Suprapubic skin (tissue), 4 donors: ENCODE measurements around the gene CCDC110. TPM values are rescaled to one million over a fixed set of nuclear protein-coding genes. Genes with fewer than 3 reads are reported as not detected.

Experiments
- DNase-seq, 2 donors: peaks; one replicate each; pipeline ENCODE4 v3.0.0-alpha.2; 2019; ENCODE audit warnings: low spot score in 2 of 2
- H3K27ac ChIP-seq: fragments of 200-600 bp; sonication (generic); one replicate; pipeline ENCODE4 v1.5.1; 2019
- H3K27me3 ChIP-seq: fragments of 200-600 bp; sonication (generic); one replicate; pipeline ENCODE4 v1.5.1; 2019
- H3K36me3 ChIP-seq: fragments of 200-600 bp; sonication (generic); one replicate; pipeline ENCODE4 v1.5.1; 2019
- H3K4me1 ChIP-seq: fragments of 200-600 bp; sonication (generic); one replicate; pipeline ENCODE4 v1.5.1; 2019
- H3K4me3 ChIP-seq: fragments of 200-600 bp; sonication (generic); one replicate; pipeline ENCODE4 v1.5.1; 2019; ENCODE audit warnings: mild to moderate bottlenecking
- H3K9me3 ChIP-seq: fragments of 200-600 bp; sonication (generic); one replicate; pipeline ENCODE4 v1.5.1; 2019
- CTCF ChIP-seq, 2 donors: fragments of 200-600 bp in 1 of 2; fragments of 450-650 bp in 1 of 2; sonication (generic) in 1 of 2; IDR thresholded peaks; one replicate each; pipeline ENCODE4 v1.5.1; 2016 to 2019; ENCODE audit warnings: antibody characterized with exemption in 2 of 2, mild to moderate bottlenecking in 1 of 2, moderate library complexity in 1 of 2
- EP300 ChIP-seq: sonication (generic); formaldehyde crosslinking; IDR thresholded peaks from one replicate; pipeline ENCODE4 v1.6.1; 2017; ENCODE audit warnings: antibody characterized with exemption
- POLR2A ChIP-seq, 2 donors: fragments of 450-650 bp; IDR thresholded peaks; one replicate each; pipeline ENCODE4 v1.6.1; 2017; ENCODE audit warnings: antibody characterized with exemption in 2 of 2, mild to moderate bottlenecking in 2 of 2, moderate library complexity in 2 of 2
- POLR2AphosphoS5 ChIP-seq, 3 donors: sonication (generic); formaldehyde crosslinking; IDR thresholded peaks; one replicate each; pipeline ENCODE4 v1.6.1; 2017; ENCODE audit warnings: antibody characterized with exemption in 3 of 3
- WGBS: methylation state at CpG from one replicate; pipeline ENCODE4 v1.1.5; 2018; 5-methylcytosine and 5-hydroxymethylcytosine counted together
- total RNA-seq, 4 donors: library from RNA; depleted of rRNA; stranded (reverse); fragments of >200 nt; gene quantifications; one replicate each; pipeline ENCODE4 v1.1.0, GENCODE V29; 2016

CCDC110 gene
- total RNA-seq, 4 donors from 2014 or later, result 0.60 to 1.5 (median 0.97) TPM; not detected in 1

DNA sequence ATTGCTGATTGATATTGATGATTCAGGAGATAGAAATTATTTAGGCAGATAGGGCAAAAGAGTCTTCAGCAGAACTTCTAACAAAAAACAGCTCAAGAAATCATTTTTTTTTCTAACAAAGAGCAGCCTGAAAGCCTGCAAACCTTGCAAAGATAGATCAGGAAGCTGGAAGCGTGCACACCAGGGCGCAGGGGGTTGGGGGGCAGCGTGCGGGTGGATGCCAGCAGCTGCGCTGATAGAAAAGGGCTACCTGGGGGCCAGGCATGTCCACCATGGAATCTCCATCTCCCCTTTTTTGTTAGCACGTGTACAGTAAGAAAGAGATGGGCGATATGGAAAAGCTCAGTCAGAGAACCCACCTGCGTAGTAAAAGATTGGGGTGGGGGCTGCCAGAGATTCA lies 1.7 kb upstream of the CCDC110 start:
- 95% methylated on average over 8 of the region's 8 CpGs for WGBS
- H3K4me1 ChIP-seq, result peaks cover 16% of the 10 kb centered on the region
- TF ChIP-seq EP300, result no peak
- no peak for TF ChIP-seq CTCF (IDR thresholded peaks at IDR 0.05)
- no peak for TF ChIP-seq POLR2AphosphoS5 (IDR thresholded peaks at IDR 0.05)
- TF ChIP-seq POLR2A (IDR thresholded peaks at IDR 0.05), result no peak
- no peaks in the 10 kb centered on the region for H3K27me3 ChIP-seq
- DNase-seq, result no peak
- H3K27ac ChIP-seq, result no peak overlapping the region
- H3K9me3 ChIP-seq, result no peaks in the 10 kb centered on the region
- H3K4me3 ChIP-seq, result no peak overlapping the region
- no peaks in the 10 kb centered on the region for H3K36me3 ChIP-seq

GRCh38 chr4:185472103-185472542 lies 590 bp upstream of the CCDC110 start:
- H3K36me3 ChIP-seq, result no peaks in the 10 kb centered on the region
- no peak for TF ChIP-seq POLR2AphosphoS5 (IDR thresholded peaks at IDR 0.05)
- no peak for TF ChIP-seq POLR2A (IDR thresholded peaks at IDR 0.05)
- no peak for TF ChIP-seq CTCF (IDR thresholded peaks at IDR 0.05)
- no peak for TF ChIP-seq EP300
- WGBS, result 43% methylated on average over 10 of the region's 10 CpGs
- no peaks in the 10 kb centered on the region for H3K9me3 ChIP-seq
- DNase-seq, result no peak
- peaks cover 16% of the 10 kb centered on the region for H3K4me1 ChIP-seq
- H3K27ac ChIP-seq, result no peak overlapping the region
- H3K27me3 ChIP-seq, result no peaks in the 10 kb centered on the region
- H3K4me3 ChIP-seq, result peak overlapping the region; percentile 94

DNA sequence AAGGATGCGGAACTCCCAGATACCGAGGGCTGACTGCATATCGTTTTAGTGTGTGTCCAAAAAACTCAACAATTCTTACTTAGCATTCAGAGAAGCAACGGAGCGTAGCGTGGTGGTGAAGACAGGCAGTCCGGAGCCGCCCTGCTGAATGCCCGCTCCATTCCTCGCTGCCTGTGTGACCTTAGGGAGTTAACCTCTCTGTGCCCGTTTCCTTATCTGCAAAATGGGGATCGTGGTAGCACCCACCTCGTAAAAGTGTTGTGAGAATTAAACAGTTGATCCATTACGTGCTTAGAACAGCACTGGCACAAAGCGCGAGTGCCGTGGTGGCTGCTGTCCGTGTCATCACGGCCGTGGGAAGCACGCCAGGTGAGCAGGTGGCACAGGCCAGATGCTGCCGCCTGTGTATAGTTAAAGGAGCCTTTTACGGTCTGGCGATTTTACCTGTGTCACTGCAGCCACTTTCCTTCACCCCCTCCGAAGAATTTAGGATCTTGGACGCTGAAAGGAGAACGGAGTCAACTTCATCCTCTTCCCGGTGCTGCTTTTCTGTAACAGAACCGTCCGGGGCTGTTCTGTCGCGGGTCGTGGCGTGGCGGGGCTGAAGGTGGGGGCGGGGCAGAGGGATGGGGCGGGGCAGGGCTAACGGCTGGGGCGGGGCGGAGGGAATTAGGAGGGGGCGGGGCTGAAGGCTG lies 885 bp downstream of the CCDC110 start:
- DNase-seq, result peak in 1 of 2 donors; percentile 88
- no peak for TF ChIP-seq EP300
- TF ChIP-seq POLR2AphosphoS5 (IDR thresholded peaks at IDR 0.05), result no peak
- TF ChIP-seq CTCF (IDR thresholded peaks at IDR 0.05), result no peak
- no peak for TF ChIP-seq POLR2A (IDR thresholded peaks at IDR 0.05)
- Histone ChIP-seq H3K9me3 (no peaks in the 10 kb centered on the region), H3K36me3 (no peaks in the 10 kb centered on the region), H3K27me3 (no peaks in the 10 kb centered on the region), H3K4me3 (peak overlapping the region; percentile 94), H3K4me1 (peaks cover 16% of the 10 kb centered on the region), H3K27ac (no peak overlapping the region)
- 3% methylated on average over 37 of the region's 41 CpGs for WGBS

DNA sequence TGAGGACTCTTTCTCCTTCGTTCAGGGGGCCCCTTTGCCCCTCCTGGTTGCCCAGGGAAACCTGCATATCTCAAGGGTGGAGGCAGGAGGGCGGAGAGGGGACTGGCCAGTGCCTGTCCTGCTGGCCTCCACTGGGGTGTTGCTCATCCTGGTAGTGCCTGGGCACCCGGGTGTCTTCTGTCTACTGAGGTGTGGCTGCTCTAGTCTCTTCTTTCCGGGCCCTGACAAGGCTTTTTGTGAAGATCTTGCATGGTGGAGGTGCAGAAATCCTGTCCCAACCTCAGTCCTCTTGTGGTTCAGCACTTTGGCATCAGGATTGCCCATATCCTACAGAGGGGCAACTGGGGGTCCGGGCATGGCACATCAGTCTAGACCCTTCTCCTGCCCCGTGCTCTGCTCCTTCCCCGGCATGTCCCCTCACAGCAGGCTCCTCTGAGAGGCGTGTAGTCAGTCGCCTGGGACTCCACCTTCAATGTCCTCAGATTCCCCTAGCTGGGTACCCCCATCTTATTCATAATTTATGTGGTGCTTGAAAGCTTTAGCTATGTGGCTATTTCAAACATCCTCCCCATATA lies 1.9 kb downstream of the CCDC110 start:
- Histone ChIP-seq H3K27me3 (no peaks in the 10 kb centered on the region), H3K27ac (no peak overlapping the region), H3K4me1 (peaks cover 16% of the 10 kb centered on the region), H3K9me3 (no peaks in the 10 kb centered on the region), H3K4me3 (no peak overlapping the region), H3K36me3 (no peaks in the 10 kb centered on the region)
- no peak for DNase-seq
- WGBS, result 75% methylated on average over 9 of the region's 9 CpGs
- TF ChIP-seq EP300 (no peak), POLR2AphosphoS5 (IDR thresholded peaks at IDR 0.05) (no peak), POLR2A (IDR thresholded peaks at IDR 0.05) (no peak), CTCF (IDR thresholded peaks at IDR 0.05) (no peak)

GRCh38 chr4:185468999-185469398 lies 2.5 kb downstream of the CCDC110 start:
- H3K36me3 ChIP-seq, result no peaks in the 10 kb centered on the region
- peaks cover 16% of the 10 kb centered on the region for H3K4me1 ChIP-seq
- no peak overlapping the region for H3K4me3 ChIP-seq
- WGBS, result 81% methylated on average over 2 of the region's 2 CpGs
- no peak for DNase-seq
- no peak overlapping the region for H3K27ac ChIP-seq
- H3K27me3 ChIP-seq, result no peaks in the 10 kb centered on the region
- no peaks in the 10 kb centered on the region for H3K9me3 ChIP-seq
- no peak for TF ChIP-seq CTCF (IDR thresholded peaks at IDR 0.05)
- TF ChIP-seq POLR2AphosphoS5 (IDR thresholded peaks at IDR 0.05), result no peak
- no peak for TF ChIP-seq POLR2A (IDR thresholded peaks at IDR 0.05)
- no peak for TF ChIP-seq EP300
